Lower lobe of right lung (tissue), 2 donors: ENCODE measurements around the gene HBS1L. TPM values are rescaled to one million over a fixed set of nuclear protein-coding genes. Genes with fewer than 3 reads are reported as not detected.

Experiments
- ATAC-seq, 2 donors: fragments of 200-7000 bp; cut with Tn5 transposase; one replicate each; pipeline ENCODE4 v1.9.1; 2020 to 2022; ENCODE audit warnings: mild to moderate bottlenecking in 2 of 2, moderate library complexity in 2 of 2
- DNase-seq: peaks from one replicate; pipeline ENCODE4 v3.0.0-alpha.2; 2020
- H3K27ac ChIP-seq: fragments of 200-600 bp; one replicate; pipeline ENCODE4 v1.8.0; 2022
- H3K27me3 ChIP-seq: fragments of 200-600 bp; one replicate; pipeline ENCODE4 v1.8.0; 2022; ENCODE audit warnings: low read depth
- H3K36me3 ChIP-seq: fragments of 200-600 bp; one replicate; pipeline ENCODE4 v1.8.0; 2022; ENCODE audit warnings: mild to moderate bottlenecking
- H3K4me1 ChIP-seq: fragments of 200-600 bp; one replicate; pipeline ENCODE4 v1.8.0; 2022
- H3K4me3 ChIP-seq: fragments of 200-600 bp; one replicate; pipeline ENCODE4 v1.8.0; 2022; ENCODE audit warnings: mild to moderate bottlenecking
- H3K9me3 ChIP-seq: fragments of 200-600 bp; one replicate; pipeline ENCODE4 v1.8.0; 2022
- intact Hi-C: fragments of 100-400 bp; cut with DNase I; formaldehyde crosslinking; loops from one replicate; pipeline ENCODE4 v1.11.0; 2022
- total RNA-seq: library from RNA; stranded (reverse); fragmentation: NEBNext Ultra II Directional; extraction: Animal tissue kit (Norgen Biotek cat#: 25700); gene quantifications from one replicate; pipeline ENCODE4 v1.2.1, GENCODE V29; 2021
- TF ChIP-seq, protein P1 (sequence below): fragments of 200-600 bp; IDR thresholded peaks from one replicate; pipeline ENCODE4 v1.8.0; 2022; ENCODE audit warnings: antibody characterized with exemption, mild to moderate bottlenecking
- donor health status: DM: no; HTN: yes; CAD: no; lungs with severe emphysema.

The HBS1L gene
- total RNA-seq, 1 donor from 2014 or later: 51.3 TPM

DNA sequence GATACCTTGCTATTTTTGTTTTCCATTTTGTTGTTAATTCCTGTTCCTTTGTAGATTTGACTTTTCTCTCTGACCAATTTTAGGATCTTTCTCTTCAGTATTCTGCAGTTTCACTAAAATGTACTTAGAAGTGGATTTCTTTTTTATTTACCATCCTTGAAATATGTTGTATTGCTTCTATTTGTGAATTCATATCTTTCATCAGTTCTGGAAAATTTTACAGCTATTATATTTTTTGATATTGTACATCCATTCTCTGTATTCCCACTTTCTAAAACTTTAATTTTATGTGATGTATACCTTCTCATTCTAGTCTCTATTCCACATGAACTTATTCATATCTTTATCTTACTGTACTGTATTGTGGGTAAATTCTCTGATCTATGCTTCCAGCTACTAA lies 95.0 kb downstream of the HBS1L start:
- TF ChIP-seq, protein P1, sequence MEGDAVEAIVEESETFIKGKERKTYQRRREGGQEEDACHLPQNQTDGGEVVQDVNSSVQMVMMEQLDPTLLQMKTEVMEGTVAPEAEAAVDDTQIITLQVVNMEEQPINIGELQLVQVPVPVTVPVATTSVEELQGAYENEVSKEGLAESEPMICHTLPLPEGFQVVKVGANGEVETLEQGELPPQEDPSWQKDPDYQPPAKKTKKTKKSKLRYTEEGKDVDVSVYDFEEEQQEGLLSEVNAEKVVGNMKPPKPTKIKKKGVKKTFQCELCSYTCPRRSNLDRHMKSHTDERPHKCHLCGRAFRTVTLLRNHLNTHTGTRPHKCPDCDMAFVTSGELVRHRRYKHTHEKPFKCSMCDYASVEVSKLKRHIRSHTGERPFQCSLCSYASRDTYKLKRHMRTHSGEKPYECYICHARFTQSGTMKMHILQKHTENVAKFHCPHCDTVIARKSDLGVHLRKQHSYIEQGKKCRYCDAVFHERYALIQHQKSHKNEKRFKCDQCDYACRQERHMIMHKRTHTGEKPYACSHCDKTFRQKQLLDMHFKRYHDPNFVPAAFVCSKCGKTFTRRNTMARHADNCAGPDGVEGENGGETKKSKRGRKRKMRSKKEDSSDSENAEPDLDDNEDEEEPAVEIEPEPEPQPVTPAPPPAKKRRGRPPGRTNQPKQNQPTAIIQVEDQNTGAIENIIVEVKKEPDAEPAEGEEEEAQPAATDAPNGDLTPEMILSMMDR: no peak
- no peak overlapping the region for H3K27ac ChIP-seq
- no peaks in the 10 kb centered on the region for H3K4me1 ChIP-seq
- H3K27me3 ChIP-seq: no peaks in the 10 kb centered on the region
- ATAC-seq: no peak
- no peak overlapping the region for H3K4me3 ChIP-seq
- no peaks in the 10 kb centered on the region for H3K9me3 ChIP-seq
- DNase-seq: no peak
- intact Hi-C loops: no loop called here
- peaks cover 21% of the 10 kb centered on the region for H3K36me3 ChIP-seq

DNA sequence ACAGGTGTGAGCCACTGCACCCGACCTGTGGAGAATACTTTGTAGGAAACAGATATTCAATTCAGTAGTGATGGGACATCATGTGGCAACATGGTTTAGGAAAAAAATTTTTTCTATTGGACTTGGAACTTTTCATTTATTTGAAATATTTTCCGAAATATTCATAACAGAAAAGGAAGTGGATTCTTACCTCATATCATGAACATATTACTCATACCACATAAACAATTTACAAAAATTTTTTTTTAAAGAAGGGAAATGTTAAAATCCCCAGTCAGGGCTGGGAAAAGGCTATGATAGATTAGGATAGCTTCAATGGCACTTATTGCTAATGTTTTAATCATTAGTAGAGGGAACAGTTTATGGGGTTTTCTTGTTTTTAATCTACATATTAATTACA lies 97.9 kb downstream of the HBS1L start:
- Histone ChIP-seq H3K9me3 (no peaks in the 10 kb centered on the region), H3K4me3 (no peak overlapping the region), H3K4me1 (no peaks in the 10 kb centered on the region), H3K27ac (no peak overlapping the region), H3K36me3 (no peaks in the 10 kb centered on the region), H3K27me3 (no peaks in the 10 kb centered on the region)
- TF ChIP-seq, protein P1: no peak
- intact Hi-C loops: no loop called here
- DNase-seq: no peak
- no peak for ATAC-seq

DNA sequence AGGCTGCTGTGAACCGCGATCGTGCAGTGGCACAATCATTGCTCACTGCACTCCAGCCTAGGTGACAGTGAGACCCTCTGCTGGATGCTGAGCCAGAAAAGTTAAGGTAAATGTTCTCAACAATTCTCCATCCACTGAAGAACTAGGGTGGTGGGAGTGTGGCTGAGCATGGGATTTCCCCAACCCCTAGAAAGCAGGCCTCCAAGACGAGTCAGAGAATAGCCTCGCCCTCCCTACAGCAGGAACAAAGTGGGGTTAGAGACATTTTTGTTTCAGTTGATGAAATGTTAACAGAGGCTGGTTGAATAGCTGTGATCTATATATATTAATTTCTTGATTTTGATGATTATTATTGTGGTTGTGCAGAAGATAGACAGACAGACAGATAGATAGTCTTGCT lies 98.6 kb downstream of the HBS1L start:
- intact Hi-C loops: no loop called here
- Histone ChIP-seq H3K27me3 (no peaks in the 10 kb centered on the region), H3K4me1 (no peaks in the 10 kb centered on the region), H3K9me3 (no peaks in the 10 kb centered on the region), H3K27ac (no peak overlapping the region), H3K4me3 (no peak overlapping the region), H3K36me3 (no peaks in the 10 kb centered on the region)
- ATAC-seq (no peak), DNase-seq (no peak)
- TF ChIP-seq, protein P1: no peak

DNA sequence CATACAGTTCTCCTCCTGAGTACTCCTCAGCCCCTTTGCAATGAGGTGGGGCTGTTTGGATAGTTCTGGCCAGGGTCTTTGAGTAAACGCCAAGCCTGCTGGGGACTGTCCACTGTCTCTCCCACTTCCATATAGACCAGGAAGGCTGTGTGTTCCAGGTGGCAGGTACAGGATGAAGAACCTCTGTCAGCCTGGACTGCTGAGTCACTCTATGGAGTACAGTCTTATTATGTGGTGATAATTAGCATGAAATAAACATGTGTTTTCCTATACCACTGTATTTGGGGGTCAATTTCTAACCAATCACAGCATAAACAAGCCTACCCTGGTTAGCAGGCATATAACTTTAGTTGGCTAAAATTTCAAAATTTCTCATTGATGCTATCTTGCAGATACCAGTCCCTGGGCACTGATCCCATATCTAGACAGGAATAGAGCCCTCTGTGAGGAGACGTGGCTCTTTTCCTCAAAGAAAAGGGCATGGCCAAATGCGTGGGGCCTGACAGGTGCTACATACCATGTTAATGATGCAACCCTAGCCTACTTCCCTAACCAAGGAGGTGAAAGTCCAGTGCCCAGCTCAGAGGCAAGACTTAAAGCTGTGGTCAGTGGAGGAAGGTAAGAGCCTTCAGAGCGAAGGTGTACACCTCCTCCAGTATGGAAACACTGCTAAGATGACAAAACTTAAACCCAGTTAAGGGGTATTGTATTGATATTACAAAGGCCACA lies 100.2 kb downstream of the HBS1L start:
- Histone ChIP-seq H3K36me3 (no peaks in the 10 kb centered on the region), H3K4me1 (no peaks in the 10 kb centered on the region), H3K4me3 (no peak overlapping the region), H3K27me3 (no peaks in the 10 kb centered on the region), H3K9me3 (no peaks in the 10 kb centered on the region), H3K27ac (no peak overlapping the region)
- TF ChIP-seq, protein P1: no peak
- intact Hi-C loops: no loop called here
- ATAC-seq (no peak), DNase-seq (no peak)

DNA sequence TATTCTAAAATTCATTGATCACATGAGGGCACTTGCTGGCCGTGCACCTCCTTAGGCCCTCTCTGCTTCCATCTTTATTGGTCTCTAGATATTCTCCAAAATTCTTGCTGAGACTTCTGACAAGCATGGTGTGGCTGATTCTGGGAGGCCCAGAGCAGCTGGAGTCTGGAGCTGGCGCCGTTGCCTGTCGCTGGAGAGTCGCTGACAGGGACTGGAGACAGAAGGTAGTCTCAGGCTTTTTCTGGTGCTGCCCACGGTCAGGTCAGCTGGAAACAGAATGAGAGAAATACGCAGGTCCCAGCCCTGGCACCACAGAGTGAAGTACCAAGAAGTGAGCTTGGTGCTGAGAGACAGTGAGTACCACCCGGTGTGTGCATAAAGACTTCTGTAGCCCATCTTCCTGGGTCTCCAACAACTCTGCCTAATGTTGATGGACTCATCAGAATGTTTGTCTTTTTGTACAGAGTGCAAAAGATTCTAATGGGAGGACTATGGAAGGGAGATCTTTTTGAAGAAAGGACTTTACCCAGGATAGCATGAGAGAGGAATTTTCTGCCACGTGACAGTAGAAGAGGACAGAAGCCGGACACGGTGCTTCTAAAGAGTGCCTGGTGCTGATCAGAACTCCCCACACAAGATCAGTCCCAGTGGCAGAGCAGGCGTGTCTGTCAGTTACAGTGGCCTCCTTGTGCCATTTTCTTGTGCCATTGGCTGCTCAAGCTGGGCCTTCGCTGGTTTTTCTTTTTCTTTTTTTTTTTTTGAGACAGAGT lies 102.9 kb downstream of the HBS1L start:
- TF ChIP-seq, protein P1: no peak
- Histone ChIP-seq H3K27ac (no peak overlapping the region), H3K27me3 (no peaks in the 10 kb centered on the region), H3K9me3 (no peaks in the 10 kb centered on the region), H3K4me3 (no peak overlapping the region), H3K36me3 (no peaks in the 10 kb centered on the region), H3K4me1 (no peaks in the 10 kb centered on the region)
- ATAC-seq (no peak), DNase-seq (no peak)
- intact Hi-C loops: no loop called here
